ENCODE measurements around the gene RHOJ. TPM values are rescaled to one million over a fixed set of nuclear protein-coding genes. Genes with fewer than 3 reads are reported as not detected.

RHOJ gene
- total and polyA plus RNA-seq, 9 of the 15 experiments (the other 6 are each of a cell fraction or from before 2014, with no cell fraction given) = not detected

GRCh38 chr14:63249092-63249491, 44.8 kb downstream of the RHOJ start:
- intact Hi-C loops (cut with micrococcal nuclease) = no loop called here
- ChIA-PET POLR2A (no interaction called here), CTCF (ENCODE audit: low intra/inter-chr PET ratio) (no interaction called here)
- Histone ChIP-seq H3K9me3 (replicated peaks; ENCODE audit: control insufficient read depth, insufficient read depth, low read depth, low read length) (no peaks in the 10 kb centered on the region), H3K4me2 (ENCODE audit: insufficient read depth, low read length) (no peak overlapping the region), H3K27ac (ENCODE audit: extremely low read depth, low read depth, low read length) (no peak overlapping the region), H3K4me1 (replicated peaks in 1 of 2; ENCODE audit: control insufficient read depth in 2 of 2, insufficient read depth in 2 of 2, low read length in 2 of 2) (no peaks in the 10 kb centered on the region), H3K9ac (ENCODE audit: insufficient read depth in 1 of 2, low read depth in 2 of 2, low read length in 2 of 2) (no peak overlapping the region), H3K9me1 (ENCODE audit: control insufficient read depth, insufficient read depth, low read length) (no peaks in the 10 kb centered on the region), H2AFZ (ENCODE audit: low read depth, low read length) (no peak overlapping the region), H3K27me3 (ENCODE audit: control insufficient read depth in 2 of 2, insufficient read depth in 2 of 2, low read length in 2 of 2) (no peaks in the 10 kb centered on the region), H3K36me3 (ENCODE audit: control insufficient read depth, insufficient read depth, low read length) (no peaks in the 10 kb centered on the region), H3K79me2 (ENCODE audit: control insufficient read depth, insufficient read depth, low read length) (no peaks in the 10 kb centered on the region), H4K20me1 (replicated peaks; ENCODE audit: control insufficient read depth, insufficient read depth, low read length) (no peaks in the 10 kb centered on the region), H3K4me3 (no peak overlapping the region)
- FAIRE-seq (no peak), ATAC-seq (no peak), DNase-seq (ENCODE audit: extremely low read depth in 1 of 4, low spot score in 3 of 4) (no peak)
- BruUV-seq (replicated peaks) = no TSS peak
- TF ChIP-seq, protein P1, sequence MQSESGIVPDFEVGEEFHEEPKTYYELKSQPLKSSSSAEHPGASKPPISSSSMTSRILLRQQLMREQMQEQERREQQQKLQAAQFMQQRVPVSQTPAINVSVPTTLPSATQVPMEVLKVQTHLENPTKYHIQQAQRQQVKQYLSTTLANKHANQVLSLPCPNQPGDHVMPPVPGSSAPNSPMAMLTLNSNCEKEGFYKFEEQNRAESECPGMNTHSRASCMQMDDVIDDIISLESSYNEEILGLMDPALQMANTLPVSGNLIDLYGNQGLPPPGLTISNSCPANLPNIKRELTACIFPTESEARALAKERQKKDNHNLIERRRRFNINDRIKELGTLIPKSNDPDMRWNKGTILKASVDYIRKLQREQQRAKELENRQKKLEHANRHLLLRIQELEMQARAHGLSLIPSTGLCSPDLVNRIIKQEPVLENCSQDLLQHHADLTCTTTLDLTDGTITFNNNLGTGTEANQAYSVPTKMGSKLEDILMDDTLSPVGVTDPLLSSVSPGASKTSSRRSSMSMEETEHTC (IDR thresholded peaks at IDR 0.05) = no peak
- TF ChIP-seq PCBP2 (IDR thresholded peaks at IDR 0.05; ENCODE audit: low read depth, low read length, poor library complexity, severe bottlenecking) (no peak), FOXK1 (CRISPR knock-in tag; IDR thresholded peaks at IDR 0.05; ENCODE audit: borderline replicate concordance) (no peak)
- TF ChIP-seq, protein P2, sequence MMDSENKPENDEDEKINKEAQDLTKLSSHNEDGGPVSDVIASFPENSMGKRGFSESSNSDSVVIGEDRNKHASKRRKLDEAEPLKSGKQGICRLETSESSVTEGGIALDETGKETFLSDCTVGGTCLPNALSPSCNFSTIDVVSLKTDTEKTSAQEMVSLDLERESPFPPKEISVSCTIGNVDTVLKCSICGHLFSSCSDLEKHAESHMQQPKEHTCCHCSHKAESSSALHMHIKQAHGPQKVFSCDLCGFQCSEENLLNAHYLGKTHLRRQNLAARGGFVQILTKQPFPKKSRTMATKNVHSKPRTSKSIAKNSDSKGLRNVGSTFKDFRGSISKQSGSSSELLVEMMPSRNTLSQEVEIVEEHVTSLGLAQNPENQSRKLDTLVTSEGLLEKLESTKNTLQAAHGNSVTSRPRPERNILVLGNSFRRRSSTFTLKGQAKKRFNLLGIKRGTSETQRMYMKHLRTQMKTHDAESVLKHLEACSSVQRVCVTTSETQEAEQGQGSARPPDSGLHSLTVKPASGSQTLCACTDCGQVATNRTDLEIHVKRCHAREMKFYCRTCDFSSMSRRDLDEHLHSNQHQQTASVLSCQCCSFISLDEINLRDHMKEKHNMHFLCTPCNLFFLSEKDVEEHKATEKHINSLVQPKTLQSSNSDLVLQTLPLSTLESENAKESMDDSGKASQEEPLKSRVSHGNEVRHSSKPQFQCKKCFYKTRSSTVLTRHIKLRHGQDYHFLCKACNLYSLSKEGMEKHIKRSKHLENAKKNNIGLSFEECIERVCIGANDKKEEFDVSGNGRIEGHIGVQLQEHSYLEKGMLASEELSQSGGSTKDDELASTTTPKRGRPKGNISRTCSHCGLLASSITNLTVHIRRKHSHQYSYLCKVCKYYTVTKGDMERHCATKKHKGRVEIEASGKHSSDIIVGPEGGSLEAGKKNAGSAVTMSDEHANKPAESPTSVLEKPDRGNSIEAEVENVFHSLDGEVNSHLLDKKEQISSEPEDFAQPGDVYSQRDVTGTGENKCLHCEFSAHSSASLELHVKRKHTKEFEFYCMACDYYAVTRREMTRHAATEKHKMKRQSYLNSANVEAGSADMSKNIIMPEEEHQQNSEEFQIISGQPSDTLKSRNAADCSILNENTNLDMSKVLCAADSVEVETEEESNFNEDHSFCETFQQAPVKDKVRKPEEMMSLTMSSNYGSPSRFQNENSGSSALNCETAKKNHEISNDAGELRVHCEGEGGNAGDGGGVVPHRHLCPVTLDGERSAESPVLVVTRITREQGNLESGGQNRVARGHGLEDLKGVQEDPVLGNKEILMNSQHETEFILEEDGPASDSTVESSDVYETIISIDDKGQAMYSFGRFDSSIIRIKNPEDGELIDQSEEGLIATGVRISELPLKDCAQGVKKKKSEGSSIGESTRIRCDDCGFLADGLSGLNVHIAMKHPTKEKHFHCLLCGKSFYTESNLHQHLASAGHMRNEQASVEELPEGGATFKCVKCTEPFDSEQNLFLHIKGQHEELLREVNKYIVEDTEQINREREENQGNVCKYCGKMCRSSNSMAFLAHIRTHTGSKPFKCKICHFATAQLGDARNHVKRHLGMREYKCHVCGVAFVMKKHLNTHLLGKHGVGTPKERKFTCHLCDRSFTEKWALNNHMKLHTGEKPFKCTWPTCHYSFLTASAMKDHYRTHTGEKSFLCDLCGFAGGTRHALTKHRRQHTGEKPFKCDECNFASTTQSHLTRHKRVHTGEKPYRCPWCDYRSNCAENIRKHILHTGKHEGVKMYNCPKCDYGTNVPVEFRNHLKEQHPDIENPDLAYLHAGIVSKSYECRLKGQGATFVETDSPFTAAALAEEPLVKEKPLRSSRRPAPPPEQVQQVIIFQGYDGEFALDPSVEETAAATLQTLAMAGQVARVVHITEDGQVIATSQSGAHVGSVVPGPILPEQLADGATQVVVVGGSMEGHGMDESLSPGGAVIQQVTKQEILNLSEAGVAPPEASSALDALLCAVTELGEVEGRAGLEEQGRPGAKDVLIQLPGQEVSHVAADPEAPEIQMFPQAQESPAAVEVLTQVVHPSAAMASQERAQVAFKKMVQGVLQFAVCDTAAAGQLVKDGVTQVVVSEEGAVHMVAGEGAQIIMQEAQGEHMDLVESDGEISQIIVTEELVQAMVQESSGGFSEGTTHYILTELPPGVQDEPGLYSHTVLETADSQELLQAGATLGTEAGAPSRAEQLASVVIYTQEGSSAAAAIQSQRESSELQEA (IDR thresholded peaks at IDR 0.05; ENCODE audit: low read depth) = no peak
- TF ChIP-seq, protein P3, sequence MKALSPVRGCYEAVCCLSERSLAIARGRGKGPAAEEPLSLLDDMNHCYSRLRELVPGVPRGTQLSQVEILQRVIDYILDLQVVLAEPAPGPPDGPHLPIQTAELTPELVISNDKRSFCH (CRISPR knock-in tag; IDR thresholded peaks at IDR 0.05) = no peak
- TF ChIP-seq, protein P3 (tag; IDR thresholded peaks at IDR 0.05) = no peak
- in situ Hi-C loops (cut with MboI) = no loop called here
- WGBS (ENCODE audit: insufficient coverage, low coverage, missing lambda C conversion rate) = 0% methylated on average over 2 of the region's 2 CpGs
